Effector CD8-positive, alpha-beta T cell (primary cell): Measurements from ENCODE around the gene CXCL1.

Experiments
- DNase-seq: peaks from one replicate; lab custom pipeline; 2025; lab: John Stamatoyannopoulos, UW

The CXCL1 gene

DNA sequence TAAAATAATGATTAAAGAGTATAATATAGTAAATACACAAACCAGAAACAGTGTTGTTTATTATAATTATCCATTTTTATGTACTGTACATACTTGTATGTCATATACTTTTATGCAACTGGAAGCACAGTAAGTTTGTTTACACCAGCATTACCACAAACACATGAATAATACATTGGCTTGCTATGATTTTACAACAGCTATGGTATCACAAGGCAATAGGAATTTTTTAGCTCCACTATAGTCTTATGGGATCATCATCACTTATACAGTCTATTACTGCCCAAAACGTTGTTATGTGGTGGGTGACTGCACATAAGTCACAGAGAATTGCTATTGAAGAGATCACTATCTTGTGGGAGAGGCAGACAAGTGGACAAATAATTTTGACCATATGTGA is 17.9 kb upstream of the CXCL1 start:
- no peak for DNase-seq

DNA sequence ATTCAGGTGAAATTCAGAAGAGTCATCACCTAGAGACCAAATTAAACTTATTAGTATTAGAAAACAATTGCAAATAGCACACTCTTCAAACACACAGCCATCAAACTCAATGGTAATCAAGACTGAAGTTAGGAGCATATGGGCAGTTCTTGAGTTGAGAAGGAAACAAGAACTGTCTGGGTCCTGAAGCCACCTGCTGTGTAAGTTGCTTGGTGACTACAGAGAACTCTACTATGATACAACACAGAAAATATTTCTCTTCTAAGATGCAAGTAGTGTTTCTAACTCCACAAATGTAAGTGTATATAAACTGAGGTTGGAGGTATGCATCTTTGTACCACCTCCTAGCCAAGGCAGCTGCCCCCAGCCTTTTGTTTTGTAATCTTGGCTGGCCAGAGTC is 16.4 kb upstream of the CXCL1 start:
- DNase-seq, result no peak

DNA sequence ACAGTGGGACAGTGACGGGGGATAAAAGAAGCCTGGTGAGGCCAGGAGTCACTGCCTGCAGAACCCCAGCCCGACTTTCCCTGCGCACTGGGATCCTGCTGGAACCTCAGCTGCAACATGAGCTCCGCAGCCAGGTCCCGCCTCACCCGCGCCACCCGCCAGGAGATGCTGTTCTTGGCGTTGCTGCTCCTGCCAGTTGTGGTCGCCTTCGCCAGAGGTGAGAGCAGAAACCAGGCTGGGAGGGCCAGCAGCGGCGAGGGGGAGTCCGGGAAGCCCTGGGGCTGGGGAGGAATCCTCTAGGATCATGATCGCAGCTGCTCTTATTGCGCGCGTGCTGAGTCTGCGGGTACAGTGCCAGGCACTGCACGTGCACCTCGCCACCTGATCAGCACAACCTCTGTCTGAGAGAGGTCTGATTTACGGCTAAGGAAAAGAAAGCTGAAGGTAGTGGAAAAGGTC is 15.9 kb upstream of the CXCL1 start, which contains the start of gene PF4V1:
PF4V1 (plus strand) TSS at position 51 of the 459 bp plus-strand sequence; CDS start at position 118, 67 bp downstream.
- DNase-seq, result no peak

DNA sequence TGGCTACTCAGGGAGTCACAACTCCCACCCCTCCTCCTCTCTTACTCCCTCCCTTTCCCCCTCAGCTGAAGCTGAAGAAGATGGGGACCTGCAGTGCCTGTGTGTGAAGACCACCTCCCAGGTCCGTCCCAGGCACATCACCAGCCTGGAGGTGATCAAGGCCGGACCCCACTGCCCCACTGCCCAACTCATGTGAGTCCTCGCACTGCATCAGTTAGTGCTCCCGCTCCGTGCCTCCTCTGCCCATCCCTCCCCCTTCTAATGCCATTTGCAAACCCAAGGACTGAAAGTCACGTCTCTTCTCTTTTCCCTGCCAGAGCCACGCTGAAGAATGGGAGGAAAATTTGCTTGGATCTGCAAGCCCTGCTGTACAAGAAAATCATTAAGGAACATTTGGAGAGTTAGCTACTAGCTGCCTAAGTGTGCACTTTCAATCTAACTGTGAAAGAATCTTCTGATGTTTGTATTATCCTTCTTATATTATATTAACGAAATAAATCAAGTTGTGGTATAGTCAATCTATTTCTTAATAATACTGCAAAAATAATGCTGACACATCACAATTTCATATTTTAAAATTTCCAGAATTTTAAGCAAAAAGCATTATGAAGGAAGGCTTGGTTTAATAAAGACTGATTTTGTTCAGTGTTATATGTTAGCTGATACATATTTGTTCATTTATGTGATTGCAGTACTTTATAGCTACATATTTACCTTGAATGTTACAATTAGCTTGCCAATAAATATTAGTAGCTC is 15.3 kb upstream of the CXCL1 start:
- no peak for DNase-seq

DNA sequence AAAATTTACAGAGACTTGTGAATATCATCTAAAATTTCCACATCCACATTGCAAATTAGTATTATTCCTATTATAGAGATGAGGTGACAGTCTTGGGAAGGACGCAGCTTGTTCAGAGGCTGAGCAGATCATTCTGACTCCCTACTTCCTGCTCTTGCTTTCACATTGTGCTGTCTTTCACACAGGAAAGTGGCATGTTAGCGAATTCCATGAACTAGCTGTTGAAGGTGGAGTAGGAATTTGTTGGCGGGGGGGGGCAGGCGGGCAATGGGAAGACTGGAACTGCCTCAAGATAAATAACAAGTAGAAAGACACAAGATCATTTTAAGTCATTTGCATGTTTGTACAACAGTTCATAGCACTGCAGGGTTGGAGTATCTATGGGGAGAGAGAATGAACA is 13.8 kb upstream of the CXCL1 start:
- no peak for DNase-seq

DNA sequence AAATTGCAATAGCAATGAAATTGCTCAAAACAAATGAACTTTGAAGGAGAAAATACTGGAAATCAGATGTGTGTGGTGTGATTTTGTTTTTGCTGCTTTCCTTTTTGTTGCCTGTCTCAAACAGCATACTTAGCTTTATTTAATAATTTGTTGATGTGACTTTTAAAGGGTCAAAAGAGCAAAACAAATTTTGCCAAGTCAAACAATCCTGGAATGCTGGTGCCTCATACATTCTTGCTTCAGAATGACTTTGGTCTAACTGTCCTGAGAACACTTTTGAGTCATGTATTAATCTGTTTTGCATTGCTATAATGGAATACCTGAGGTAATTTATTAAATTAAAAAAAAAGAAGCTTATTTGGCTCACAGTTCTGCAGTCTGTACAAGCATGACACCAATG is 12.7 kb upstream of the CXCL1 start:
- DNase-seq, result no peak

DNA sequence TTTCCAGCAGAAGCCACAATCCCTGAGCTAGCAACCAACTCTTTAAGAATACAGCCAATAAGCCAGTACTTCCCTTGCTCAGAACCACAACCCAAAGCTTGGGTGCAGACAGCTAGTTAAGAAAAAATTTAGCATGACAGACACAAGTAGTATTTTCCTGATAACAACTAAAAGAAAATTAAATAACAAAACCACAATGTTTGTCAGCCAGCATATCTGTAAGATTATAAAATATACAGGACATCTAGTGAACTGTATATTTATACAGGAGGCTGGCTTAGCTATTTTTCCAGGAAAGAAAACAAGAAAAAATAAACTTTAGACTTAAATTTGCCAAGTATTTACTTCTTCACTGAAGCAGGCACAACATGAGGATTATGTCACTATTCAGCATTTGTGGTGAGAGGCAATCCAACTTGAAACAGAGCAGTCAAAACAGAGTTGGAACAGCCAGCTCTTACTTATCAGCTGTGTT is 9.5 kb upstream of the CXCL1 start:
- DNase-seq, result no peak

DNA sequence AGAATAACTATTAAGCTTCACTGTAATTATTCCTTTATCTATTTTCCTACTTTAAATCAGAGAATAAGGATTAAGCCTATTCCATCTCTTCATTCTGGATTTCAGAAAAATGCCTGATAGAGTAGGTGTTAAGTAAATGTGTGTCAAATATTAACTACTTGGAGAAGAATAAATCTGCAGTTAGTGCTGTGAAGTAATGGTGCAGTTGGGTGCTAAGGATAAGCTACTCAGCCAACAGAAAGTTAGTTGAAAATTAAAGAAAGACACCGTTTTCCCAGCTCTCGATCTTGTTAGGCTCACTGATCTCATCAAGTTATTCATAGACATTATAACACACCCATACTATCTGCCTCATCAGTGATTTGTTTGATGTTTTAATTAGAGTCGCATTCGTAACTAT is 9.0 kb upstream of the CXCL1 start:
- no peak for DNase-seq

DNA sequence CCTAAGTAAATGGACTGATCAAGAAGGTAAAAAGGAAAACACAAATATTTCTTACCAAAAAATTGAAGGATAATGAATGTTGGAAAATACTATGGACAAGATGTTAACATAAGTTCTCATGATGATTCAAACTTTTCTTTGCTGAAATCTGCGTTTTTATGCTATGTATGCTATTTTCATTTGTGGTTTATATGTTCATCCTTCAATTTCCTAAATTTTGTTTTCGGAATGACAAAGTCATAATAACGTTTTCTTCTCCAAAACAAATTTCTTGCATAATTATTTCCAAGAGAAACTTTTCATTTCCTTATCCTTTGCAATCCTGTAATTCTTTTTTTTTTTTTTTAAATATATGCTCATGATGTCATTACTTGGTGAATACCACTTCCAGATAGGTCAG is 8.3 kb upstream of the CXCL1 start:
- no peak for DNase-seq

DNA sequence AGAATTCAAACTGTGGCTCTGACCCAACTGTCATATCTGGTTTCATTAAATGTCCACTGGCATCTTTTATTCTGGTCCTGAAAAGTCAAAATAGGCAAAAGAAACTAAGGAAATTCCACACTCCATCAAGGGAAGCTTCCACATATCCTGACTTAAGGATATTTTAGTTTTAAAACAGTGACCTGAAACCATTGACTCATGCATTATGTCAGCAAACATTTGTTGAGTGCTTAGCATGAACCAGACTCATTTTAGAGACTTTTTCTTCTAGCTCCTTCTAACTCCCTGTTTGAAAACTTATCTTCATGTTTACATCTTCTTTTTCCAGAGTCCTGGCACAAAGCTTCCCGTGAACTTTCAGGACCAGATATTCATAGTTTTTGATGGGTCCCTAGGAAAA is 6.9 kb upstream of the CXCL1 start:
- DNase-seq, result no peak

DNA sequence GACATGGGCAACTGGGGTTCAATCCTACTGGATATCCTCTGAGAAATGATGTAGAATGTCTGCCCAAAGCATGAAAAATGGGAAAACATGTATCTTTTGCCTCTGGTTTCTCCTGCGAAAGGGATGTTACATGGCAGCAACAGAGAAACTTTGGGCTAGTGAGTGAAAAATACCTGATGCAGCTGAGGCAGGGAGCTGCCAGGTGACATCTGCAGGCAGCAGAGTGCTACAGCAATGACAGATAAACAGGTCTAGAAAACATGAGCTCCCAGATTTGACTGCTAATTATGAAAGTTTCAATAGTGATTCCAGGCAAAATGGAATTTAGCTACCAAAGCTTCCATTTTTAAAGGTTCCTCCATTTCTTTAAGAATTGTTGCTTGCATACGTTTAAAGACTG is 4.8 kb upstream of the CXCL1 start:
- no peak for DNase-seq

DNA sequence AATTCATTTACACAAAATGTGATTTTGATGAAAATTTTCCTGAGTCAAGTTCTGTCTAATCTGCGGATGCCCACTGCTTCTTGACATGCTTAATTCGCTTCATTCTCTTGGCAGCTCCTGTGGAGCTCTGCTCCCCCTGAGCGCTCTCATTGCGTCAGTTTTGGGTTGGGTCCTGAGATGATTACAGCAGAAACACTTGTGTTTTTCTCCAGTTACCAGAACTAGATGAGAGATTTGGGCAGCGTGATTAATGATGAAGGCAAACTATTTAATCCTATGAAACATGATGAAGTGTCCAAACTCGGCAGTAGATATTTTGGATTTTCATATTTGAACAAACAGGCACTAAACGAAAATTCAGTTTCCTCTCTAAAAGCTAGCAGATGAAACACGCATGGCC is 4.2 kb upstream of the CXCL1 start:
- no peak for DNase-seq

DNA sequence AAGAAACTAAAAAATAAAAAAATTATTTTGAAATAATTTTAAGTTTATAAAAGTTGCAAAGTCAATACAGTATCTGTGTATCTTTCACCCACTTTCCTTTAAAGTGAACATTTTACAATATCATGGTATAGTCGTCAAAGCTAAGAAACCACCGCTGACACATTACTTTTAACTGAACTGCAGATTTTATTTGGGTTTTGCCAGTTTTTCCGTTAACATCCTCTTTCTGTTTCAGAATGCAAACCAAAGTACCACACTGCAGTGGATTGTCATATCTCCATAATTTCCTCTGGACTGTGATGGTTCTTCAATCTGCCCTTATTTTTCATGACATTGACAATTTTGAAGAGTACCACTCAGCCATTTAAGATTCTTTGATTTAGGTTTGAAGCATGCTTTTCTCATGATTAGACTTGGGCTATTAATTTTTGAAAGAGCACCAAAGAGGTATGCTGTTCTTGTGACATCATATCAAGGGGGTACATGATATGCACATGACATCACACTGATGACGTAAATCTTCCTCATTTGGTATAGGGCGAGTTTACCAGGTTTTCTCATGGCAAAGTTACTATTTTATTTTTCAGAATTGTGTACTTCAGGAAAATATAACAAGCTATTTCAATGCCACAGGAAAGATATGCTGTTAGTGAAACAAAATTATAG is 3.6 kb upstream of the CXCL1 start:
- no peak for DNase-seq

DNA sequence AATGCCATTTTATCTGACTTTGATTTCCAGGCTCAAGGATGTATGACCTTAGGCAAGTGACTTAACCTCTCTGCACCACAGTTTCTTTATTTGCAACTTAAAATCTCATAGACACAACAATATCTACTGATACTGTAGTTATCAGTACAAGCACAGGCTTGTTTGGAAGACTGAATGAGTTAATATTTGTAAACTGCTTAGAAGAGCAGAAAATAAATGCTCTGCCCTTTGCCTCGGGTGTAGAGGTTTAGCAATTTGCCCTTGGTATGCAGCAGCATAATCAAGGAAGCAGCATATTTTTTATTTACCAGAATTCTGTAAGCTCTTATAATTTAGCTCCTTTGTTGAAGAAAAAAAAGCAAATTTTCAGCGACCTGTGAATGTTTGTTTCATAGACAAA is 2.9 kb upstream of the CXCL1 start:
- no peak for DNase-seq

DNA sequence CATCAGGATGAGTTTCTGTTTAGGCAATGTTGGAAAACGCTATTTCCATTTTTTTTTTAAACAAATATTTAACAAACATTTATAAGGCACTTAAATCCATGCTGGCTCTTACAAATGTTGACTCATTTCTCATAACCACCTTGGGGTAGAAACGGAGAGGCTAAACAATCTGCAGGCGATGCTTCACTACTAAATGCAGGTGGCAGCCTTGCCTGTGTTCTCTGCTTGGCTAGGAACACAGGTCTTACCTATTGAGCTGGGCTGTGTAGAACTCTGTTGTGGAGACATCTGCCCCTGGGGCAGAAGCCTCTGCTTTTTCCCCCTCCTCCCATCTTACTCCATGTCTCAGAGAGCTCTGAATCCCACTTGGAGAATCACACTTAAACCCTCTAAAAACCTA is 1.4 kb upstream of the CXCL1 start:
- DNase-seq, result no peak

DNA sequence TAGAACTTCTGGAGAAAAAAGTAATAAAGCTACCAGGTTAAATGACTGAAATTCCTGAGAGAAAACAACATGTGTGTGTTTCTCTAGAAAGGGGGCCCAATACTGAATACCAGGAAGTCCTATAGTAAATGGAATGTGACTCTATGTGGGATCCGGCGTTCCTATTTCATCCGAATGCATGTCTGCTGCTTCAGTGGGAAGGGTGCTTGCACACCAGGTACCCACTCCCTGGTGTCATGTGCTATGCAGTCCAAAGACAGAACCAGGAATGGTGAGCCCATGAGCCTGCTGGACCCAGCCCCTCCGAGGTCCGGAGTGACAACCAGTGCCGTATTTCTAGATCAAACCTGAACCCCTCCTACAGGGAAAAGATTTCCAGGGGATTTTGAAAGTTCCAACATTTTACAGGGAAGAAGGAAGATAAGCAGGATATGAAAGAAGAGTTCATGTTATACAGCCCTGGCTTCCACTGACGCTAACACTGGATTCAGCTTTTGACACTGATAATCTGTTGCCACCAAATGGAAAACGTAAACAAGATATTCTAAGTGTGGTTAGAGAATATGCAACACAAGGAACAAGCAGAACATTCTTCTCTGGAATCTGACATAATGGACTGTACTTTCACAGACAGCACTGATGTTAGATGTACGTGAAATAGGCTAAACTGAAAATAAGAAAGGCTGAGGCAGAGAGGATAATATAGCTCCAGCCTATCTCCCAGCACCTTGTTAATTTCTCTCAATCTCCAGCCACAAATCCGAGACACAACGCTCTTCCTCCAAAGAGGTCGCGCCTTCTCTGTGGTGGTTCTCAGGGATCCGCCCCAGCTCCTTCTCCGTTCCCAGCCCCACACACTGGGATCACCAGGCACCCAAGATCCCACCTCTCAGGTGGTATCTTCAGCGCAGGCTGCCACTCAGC is 725 bp upstream of the CXCL1 start:
- no peak for DNase-seq

DNA sequence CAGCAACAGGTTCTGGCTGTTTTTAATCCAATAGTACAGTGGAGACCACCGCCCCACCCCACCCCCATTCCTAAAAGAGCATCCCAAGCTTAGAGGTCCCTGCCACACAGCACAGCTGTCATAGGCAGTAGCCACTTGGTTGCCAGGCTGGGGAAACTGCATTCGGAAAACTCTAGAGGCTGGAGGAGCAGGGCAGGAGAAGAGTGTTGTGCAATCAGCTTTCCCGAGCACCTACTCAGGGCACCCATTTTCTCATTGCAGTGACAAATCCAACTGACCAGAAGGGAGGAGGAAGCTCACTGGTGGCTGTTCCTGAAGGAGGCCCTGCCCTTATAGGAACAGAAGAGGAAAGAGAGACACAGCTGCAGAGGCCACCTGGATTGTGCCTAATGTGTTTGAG is 1.1 kb downstream of the CXCL1 start:
- no peak for DNase-seq

DNA sequence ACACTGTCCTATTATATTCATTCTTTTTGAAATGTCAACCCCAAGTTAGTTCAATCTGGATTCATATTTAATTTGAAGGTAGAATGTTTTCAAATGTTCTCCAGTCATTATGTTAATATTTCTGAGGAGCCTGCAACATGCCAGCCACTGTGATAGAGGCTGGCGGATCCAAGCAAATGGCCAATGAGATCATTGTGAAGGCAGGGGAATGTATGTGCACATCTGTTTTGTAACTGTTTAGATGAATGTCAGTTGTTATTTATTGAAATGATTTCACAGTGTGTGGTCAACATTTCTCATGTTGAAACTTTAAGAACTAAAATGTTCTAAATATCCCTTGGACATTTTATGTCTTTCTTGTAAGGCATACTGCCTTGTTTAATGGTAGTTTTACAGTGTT is 1.6 kb downstream of the CXCL1 start:
- no peak for DNase-seq

DNA sequence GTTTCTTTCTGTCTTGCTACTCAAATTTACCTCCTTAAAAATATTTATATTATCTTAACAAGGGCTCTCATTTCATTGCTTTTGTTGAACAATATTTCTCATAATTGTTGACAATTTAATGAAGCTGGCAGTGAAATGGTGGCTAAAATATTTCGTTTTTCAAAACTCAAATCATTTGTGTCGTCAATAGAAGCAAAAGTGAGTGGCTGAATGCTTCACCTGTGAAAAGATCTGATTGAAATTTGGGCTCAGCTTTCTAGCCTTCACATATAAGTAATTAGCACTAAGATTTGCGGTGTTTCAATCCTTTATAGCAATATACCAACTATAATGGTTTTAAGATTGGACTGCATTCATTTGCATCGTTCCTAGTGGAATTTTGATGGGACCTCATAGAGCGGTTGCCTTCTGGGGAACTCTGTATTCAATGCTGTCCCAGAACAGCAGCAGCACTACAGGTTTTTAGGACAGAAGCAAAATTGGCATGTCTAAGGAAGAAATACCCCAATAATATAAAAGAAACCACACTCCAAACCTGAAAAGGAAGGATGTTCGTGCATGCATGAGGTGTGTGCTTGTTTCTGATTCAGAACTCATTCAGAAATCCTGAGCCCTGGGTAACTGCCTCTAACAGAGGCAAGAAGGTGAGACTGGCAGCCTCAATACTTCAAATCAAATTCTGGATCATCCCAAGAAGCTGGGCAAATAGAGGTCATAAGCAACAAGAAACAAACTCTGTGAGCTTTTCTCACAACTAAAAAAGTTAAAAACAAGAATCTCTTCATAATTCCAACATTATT is 2.5 kb downstream of the CXCL1 start:
- no peak for DNase-seq

DNA sequence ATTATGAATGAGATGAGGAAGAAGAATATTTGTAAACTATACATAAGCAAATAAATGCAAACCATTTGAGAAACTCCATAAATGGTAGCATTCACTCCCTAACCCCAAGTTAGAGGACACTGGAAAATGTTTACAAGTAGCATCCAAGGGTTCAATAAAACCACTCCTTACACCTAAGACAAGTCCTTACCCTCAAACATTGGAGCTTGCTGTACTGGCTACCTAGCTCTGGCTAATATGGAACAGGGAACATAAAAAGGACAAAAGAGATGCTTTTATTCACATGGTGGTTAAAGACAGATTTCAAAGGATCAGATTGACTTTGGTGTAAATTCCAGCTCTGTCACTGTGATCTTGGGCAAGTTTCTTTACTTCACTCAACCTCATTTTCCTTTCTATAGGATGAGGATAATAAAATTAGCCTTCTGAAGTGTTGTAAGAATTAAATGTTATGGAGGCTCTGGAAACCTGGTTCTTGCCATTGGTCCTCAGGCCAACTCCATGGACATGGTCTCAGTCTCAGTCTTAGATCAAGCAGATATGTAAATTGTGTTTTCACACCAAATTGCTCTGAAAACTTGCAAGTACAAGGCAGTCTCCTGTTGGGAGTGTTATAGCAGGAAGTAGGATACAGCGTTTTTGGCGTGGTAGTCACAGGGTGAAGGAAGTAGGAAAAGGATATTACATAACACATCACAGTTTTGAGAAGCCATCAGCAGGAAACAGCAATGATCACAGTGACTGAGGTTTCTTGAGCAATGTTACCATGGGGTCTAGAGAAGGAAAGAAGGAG is 3.3 kb downstream of the CXCL1 start:
- DNase-seq, result no peak

DNA sequence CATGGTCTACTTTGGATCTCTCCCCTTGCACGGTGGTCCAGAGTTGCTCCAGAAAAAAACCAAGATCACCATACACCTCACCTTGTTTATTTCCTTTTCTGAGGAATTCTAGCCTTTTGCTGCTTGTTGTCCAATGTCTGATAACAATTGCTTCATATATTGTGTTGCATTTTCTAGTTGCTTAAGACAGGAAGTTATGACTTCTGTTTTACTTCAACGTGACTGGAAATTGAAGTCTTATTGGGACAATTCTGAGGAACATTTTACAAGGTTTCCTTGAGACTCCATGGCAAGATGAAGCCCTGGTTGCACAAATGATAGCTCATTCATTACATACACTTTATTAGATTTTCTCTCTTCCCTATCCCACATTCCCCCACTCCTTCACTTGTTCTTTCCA is 5.2 kb downstream of the CXCL1 start:
- no peak for DNase-seq
